HG03575 (cell line): ENCODE results near the gene UCK1.
"Not testable (repeated sequence)": the region's sequence is repeated elsewhere in the genome, so short reads cannot be mapped to it uniquely, and the experiment has no call there.

ENCODE experiments used
- ATAC-seq: cut with Tn5 transposase; IDR thresholded peaks from one replicate; pipeline ENCODE4 v1.9.1; 2021; ENCODE audit not compliant: unreplicated experiment, insufficient number of reproducible peaks, low FRiP score; ENCODE audit errors: extremely low read depth

The UCK1 gene

GRCh38 chr9:131555841-131556673 lies 25.0 kb upstream of the UCK1 start:
- ATAC-seq, result no peak

DNA sequence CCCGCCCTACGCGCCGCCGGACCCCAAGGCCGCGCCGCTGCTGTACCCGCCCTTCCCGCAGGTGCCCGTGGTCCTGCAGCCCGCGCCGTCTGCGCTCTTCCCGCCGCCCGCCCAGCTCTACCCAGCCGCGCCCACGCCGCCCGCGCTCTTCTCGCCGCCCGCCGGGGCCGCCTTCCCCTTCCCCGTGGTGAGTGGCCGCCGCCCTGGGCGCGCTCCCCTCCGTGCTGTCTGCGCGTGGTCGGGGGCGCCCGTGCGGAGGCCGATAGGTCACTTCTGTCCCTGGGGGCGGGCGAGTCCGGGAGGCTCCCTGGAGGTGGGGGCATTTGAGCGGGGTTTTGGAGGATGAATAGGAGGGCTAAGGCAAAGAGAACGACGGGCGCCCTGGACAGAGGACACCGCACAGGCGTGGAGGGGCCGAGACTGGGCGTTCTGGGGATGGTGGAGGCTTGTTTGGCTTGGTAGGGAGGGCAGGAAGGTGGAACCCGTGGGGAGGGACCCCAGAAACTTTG lies 23.8 kb upstream of the UCK1 start:
- no peak for ATAC-seq

GRCh38 chr9:131554087-131554842 lies 23.2 kb upstream of the UCK1 start:
- ATAC-seq, result no peak

DNA sequence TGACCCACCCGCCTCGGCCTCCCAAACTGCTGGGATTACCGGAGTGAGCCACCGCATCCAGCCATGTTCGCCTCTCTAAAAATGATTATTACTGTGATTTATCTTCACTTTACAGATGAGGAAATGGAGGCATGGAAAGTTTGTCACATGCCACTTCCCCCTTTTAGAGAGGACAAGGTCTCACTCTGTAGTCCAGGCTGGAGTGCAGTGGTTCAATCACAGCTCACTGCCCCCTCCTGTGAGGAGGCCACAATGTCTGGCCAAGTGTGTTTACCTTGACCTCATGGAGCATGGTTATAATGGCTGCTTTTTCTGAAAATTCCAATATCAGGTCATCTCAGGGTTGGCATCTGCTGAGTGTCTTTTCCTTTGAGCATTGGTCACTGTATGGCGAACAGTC lies 21.0 kb upstream of the UCK1 start:
- no peak for ATAC-seq

GRCh38 chr9:131550465-131550864 lies 19.4 kb upstream of the UCK1 start:
- ATAC-seq, result not testable (repeated sequence)

DNA sequence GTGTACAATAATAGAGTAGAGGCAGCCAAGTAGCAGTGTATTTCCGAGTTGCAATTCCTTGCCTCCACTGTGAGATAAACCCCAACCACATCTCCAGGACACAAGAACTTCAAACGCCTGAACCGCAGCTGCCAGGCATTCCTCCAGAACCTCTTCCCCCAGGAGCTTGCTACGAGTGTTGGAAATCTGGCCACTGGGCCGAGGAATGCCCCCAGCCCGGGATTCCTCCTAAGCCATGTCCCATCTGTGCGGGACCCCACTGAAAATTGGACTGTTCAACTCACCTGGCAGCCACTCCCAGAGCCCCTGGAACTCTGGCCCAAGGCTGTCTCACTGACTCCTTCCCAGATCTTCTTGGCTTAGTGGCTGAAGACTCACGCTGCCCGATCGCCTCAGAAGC lies 18.1 kb upstream of the UCK1 start:
- ATAC-seq, result not testable (repeated sequence)

DNA sequence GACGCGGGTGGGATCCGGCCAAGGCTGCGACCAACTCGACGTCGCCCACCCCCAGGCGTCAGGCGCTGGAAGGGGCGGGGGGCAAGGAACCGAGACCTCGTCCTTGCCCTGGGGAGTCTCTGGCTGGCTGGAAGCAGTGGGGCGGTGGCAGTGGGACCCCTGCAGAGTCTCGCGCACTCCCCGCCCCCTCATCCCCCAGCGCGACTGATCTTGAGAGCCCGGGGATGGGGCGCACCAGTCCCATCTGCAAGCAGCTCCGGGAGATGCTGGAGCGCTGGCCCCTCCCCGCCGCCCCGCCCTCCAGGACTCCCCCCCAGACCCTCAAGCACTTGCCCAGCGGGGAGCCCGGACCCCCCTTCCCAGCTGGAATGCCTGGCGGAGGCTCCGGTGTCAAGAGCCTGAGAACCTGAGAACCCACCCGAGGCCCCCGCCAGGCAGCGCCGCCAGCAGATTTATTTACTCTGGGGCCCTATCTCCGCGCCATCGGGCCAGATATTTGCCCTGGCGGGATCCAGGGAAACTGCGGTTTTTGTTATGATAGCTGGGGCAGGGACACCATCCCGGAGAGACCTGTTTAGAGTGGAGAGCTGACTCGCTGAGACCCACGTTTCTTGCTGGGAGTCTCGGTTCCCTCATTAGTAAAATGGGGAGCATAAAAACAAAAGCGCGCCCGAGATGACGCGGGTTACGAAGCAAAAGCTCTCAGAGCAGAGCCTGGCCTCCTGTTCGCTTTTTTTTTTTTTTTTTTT lies 15.4 kb upstream of the UCK1 start:
- ATAC-seq, result no peak

DNA sequence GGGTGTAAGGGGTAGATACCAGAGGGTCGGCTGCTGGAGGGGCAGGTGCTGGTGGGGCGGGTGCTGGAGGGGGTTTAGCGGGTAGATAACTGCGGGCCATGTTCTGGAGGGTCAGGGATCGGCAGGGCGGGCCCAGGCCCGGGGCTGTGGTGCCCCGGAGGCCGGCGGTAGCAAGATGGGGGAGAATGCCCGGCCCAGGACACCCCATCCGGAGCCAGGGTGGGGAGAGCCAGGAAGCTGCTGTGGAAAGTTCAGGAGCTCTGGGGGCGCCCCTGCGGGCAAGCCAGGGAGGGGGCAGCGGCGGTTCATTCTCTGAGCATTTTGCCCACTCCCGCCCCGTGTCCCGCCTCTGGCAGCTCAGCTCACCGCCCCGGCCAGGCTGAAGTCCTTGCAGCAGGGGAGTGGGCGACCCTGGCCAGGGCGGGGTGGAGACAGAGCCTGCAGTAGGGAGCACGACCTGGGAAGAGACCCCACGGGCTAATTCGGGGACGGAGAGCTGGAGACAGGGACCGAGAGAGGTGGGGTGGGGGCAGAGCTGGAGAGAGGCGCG lies 14.8 kb upstream of the UCK1 start:
- no peak for ATAC-seq

GRCh38 chr9:131545003-131545785 lies 14.1 kb upstream of the UCK1 start, which contains the start of gene PRRT1B:
Gene PRRT1B (plus strand): TSS chr9:131545523. CDS start chr9:131545616, 93 bp downstream.
- ATAC-seq, result no peak

GRCh38 chr9:131543141-131543540 lies 12.1 kb upstream of the UCK1 start:
- no peak for ATAC-seq

- ATAC-seq, result no peak
Measured at GRCh38 chr9:131539223-131539923, 8.3 kb upstream of the UCK1 start.

- ATAC-seq, result no peak
Measured at GRCh38 chr9:131537946-131538345, 6.9 kb upstream of the UCK1 start.

DNA sequence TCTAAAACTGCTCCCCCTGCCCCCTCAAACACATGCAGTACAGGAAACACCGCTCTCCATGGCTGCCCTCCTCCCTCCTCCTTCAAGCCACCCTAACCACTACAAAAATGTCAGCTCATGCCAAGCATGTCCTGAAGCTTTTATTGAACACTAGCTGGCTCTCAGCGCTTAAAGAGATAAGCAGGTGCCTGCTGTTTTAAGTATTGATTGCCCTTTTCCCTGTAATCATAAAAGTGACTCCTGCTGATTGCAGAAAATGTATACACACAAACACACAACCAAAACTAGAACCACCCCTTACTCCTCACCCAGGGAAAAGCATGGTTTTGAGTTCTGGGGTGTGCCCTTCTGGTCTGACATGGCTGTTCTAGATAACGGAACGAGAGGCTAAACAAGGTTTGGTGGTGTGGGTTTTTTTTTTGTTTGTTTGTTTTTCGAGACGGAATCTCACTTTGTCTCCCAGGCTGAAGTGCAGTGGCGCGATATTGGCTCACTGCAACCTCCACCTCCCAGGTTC lies 3.7 kb upstream of the UCK1 start:
- ATAC-seq, result no peak

- no peak for ATAC-seq
Measured at GRCh38 chr9:131530546-131530919, 530 bp downstream of the UCK1 start.

DNA sequence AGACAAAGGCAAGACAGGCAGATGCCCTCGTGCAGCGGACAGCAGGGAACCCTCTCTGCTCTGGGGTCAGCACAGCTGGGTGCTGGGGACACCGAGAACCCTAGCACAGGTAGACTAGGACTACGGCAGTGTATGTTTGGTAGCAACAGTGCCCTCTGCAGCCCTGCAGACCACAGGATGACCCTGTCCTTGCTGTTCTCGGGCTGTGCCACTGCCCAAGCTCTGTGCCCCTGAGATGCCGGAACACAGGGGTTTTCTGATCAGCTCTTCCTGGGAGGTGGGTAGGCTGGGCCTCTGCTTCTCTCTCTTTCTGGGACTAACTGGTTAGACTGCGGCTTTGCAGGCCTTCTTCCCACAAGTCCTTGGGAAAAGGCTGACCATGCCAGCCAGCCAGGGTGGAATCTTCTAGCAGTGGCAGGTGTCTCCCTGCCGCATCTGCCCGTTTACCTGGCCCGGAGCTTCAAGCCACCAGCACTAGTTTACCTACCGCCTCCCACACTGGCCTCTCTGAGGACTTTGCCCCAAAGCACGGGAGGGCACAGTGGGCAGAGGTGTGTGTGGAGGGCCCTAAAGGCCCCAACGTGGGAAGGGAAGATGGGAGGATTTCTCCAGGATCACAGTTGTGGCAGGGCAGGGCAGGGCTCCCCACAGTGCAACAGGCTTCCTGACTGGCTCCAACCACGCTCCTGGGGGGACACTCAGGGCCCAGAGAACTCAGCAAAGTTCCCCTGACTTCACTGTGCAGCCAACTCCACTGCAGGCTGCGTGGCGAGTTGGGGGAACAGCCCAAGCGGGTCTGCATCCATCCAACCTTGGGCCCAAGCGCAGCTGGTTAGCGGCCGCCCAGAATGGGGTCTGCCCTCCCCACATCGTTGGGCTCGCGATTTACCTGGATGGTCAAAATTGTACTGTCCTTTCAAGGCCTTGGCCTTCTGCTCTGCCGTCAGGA lies 1.2 kb downstream of the UCK1 start:
- ATAC-seq, result no peak

- ATAC-seq, result no peak
Measured at GRCh38 chr9:131528886-131529505, 2.1 kb downstream of the UCK1 start.
